Mesothelial cell of epicardium (in vitro differentiated cells): ENCODE data around the gene MCRIP2. TPM values are rescaled to one million over a fixed set of nuclear protein-coding genes. Genes with fewer than 3 reads are reported as not detected.
A peak's percentile ranks its signal among the peaks of the same experiment; 100 is the strongest.

Experiments
- DNase-seq, 2 experiments: peaks; one replicate each; pipeline ENCODE4 v3.0.0; 2021; ENCODE audit warnings: low spot score in 2 of 2; ENCODE audit not compliant: unreplicated experiment in 2 of 2
- H3K27ac Mint-ChIP-seq: 2 replicates; pipeline ENCODE4 v1.8.0; 2021; ENCODE audit warnings: mixed read lengths
- H3K27me3 Mint-ChIP-seq: 2 replicates; pipeline ENCODE4 v1.8.0; 2021; ENCODE audit warnings: low read depth, mixed read lengths
- H3K36me3 Mint-ChIP-seq: 2 replicates; pipeline ENCODE4 v1.8.0; 2021; ENCODE audit warnings: mixed read lengths
- H3K4me1 Mint-ChIP-seq: 2 replicates; pipeline ENCODE4 v1.8.0; 2021; ENCODE audit warnings: mixed read lengths
- H3K4me3 Mint-ChIP-seq: 2 replicates; pipeline ENCODE4 v1.8.0; 2021; ENCODE audit warnings: mild to moderate bottlenecking, moderate library complexity, mixed read lengths
- H3K9me3 Mint-ChIP-seq: 2 replicates; pipeline ENCODE4 v1.8.0; 2021; ENCODE audit warnings: mixed read lengths
- total RNA-seq: library from RNA; stranded (reverse); gene quantifications from 3 replicates; pipeline ENCODE4 v1.2.1, GENCODE V29; 2021
- TF ChIP-seq, protein P1 (sequence below): fragments of 200-600 bp; sonication (generic); IDR thresholded peaks from one replicate; pipeline ENCODE4 v1.5.0; 2021; ENCODE audit warnings: antibody characterized with exemption; ENCODE audit not compliant: unreplicated experiment

MCRIP2 gene
- total RNA-seq, 1 donor from 2014 or later = 20.5 TPM

DNA sequence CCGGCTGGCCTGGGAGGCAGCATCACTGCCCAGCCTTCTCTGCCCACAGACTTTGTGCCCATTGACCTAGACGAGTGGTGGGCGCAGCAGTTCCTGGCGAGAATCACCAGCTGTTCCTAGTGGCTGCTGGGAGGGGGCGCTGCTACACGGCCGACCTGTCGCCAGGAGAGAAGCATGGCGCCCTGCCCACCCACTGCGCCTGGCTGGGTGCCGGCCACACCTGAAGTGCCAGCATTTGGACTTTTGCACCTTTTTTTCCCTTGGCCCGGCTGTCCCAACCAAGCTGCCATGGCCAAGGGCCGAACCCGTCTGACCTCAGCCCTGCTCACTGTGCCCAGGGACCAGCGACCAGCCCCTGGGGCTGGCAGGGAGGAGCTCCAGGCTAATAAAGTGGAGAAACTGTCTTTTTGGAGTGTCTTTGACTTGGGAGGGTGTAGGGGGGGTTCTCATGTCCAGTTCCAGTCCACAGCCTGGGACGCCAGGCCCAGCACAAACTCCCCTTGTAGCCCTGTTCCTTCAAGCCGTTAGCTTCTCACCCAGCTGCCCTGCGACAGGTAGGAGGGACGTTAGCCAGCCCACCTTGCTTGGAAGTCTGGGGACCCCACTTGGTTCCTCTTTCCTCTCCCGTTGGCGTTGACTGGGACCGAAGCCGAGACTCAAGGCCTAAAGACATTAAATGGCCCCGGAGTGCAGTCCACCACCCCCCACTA is 6.6 kb downstream of the MCRIP2 start:
- no peak for DNase-seq
- no peaks in the 10 kb centered on the region for H3K36me3 Mint-ChIP-seq
- TF ChIP-seq, protein P1, sequence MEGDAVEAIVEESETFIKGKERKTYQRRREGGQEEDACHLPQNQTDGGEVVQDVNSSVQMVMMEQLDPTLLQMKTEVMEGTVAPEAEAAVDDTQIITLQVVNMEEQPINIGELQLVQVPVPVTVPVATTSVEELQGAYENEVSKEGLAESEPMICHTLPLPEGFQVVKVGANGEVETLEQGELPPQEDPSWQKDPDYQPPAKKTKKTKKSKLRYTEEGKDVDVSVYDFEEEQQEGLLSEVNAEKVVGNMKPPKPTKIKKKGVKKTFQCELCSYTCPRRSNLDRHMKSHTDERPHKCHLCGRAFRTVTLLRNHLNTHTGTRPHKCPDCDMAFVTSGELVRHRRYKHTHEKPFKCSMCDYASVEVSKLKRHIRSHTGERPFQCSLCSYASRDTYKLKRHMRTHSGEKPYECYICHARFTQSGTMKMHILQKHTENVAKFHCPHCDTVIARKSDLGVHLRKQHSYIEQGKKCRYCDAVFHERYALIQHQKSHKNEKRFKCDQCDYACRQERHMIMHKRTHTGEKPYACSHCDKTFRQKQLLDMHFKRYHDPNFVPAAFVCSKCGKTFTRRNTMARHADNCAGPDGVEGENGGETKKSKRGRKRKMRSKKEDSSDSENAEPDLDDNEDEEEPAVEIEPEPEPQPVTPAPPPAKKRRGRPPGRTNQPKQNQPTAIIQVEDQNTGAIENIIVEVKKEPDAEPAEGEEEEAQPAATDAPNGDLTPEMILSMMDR = peak; percentile 38
- no peaks in the 10 kb centered on the region for H3K27me3 Mint-ChIP-seq
- peak overlapping the region; percentile 91 for H3K27ac Mint-ChIP-seq
- H3K4me3 Mint-ChIP-seq = peak overlapping the region; percentile 75
- H3K9me3 Mint-ChIP-seq = no peaks in the 10 kb centered on the region
- H3K4me1 Mint-ChIP-seq = peaks cover 13% of the 10 kb centered on the region

DNA sequence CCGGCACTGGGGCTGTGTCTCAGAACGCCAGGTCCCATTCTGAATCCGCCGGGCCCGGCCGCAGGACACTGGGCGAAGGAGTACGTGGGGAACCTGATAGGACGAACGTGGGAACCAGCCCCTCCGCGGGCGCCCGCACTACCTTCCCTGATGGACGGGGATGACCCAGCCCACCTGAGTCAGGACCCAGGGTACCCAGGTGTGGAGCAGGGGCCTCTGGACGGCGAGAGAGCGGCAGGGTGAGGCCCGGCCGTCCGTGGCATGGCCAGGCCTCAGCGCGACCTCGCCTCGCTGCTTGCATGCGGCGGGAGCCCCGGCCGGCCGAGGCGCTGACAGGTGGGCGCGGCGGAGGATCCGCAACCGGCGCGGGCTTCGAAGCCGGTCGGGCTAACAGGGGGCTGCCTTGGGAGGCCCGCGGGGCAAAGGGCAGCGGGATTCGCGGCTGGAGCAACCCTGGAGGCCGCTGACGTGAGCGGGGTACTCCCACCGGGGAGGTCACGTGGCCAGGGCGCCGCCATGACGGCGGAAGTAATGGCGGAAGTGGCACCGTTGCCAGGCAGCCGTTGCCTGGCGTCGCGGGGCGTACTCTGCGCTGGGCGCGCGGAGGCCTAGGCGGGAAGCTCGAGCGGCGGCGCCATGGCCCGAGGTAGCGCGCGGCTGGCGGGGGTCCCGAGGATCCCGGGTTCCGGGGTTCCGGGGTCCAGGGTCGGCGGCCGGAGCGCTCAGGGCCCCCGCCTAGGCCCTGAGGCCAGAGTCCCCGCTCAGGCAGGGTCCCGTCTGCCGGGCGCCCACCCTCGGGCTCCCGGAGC is 7.4 kb downstream of the MCRIP2 start, which contains the start of gene WDR90:
TSS of gene WDR90 (plus strand) at position 585 of the 809 bp plus-strand sequence. CDS start at position 637, 52 bp downstream.
- H3K4me1 Mint-ChIP-seq = peaks cover 13% of the 10 kb centered on the region
- DNase-seq = peak; percentile 84 to 88
- H3K9me3 Mint-ChIP-seq = no peaks in the 10 kb centered on the region
- H3K36me3 Mint-ChIP-seq = no peaks in the 10 kb centered on the region
- peak within 1 kb of the TSS; percentile 91 for H3K27ac Mint-ChIP-seq
- H3K27me3 Mint-ChIP-seq = no peaks in the 10 kb centered on the region
- peak within 1 kb of the TSS; percentile 75 for H3K4me3 Mint-ChIP-seq
- TF ChIP-seq, protein P1 = no peak

GRCh38 chr16:649631-650030 is 8.0 kb downstream of the MCRIP2 start:
- TF ChIP-seq, protein P1 = no peak

DNA sequence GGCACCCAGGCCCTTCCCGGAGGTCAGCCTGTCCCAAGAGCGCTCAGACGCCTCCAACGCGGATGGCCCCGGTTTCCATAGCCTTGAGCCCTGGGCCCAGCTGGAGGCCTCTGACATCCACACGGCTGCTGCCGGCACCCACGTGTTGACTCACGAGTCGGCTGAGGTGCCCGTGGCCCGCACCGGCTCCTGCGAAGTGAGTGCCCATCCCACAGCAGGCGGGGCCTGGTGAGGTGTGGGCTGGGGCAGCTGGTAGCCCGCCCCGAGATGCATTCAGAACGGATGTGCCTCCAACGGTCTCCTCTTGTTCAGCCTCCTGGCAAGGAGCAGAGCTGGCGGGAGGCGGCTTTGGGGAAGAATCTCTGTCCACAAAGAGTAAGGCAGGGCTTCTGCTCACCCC is 10.2 kb downstream of the MCRIP2 start:
- H3K4me1 Mint-ChIP-seq = peaks cover 11% of the 10 kb centered on the region
- no peaks in the 10 kb centered on the region for H3K36me3 Mint-ChIP-seq
- H3K27me3 Mint-ChIP-seq = no peaks in the 10 kb centered on the region
- DNase-seq = no peak
- no peaks in the 10 kb centered on the region for H3K9me3 Mint-ChIP-seq
- H3K27ac Mint-ChIP-seq = no peak overlapping the region
- H3K4me3 Mint-ChIP-seq = peak overlapping the region; percentile 42
- TF ChIP-seq, protein P1 = no peak

More at GRCh38 chr16:649631-650030, 8.0 kb downstream of the MCRIP2 start:
- Mint-ChIP-seq H3K36me3 (no peaks in the 10 kb centered on the region), H3K27ac (no peak overlapping the region), H3K27me3 (no peaks in the 10 kb centered on the region), H3K4me3 (peak overlapping the region; percentile 71), H3K9me3 (no peaks in the 10 kb centered on the region), H3K4me1 (peaks cover 13% of the 10 kb centered on the region)
- no peak for DNase-seq

DNA sequence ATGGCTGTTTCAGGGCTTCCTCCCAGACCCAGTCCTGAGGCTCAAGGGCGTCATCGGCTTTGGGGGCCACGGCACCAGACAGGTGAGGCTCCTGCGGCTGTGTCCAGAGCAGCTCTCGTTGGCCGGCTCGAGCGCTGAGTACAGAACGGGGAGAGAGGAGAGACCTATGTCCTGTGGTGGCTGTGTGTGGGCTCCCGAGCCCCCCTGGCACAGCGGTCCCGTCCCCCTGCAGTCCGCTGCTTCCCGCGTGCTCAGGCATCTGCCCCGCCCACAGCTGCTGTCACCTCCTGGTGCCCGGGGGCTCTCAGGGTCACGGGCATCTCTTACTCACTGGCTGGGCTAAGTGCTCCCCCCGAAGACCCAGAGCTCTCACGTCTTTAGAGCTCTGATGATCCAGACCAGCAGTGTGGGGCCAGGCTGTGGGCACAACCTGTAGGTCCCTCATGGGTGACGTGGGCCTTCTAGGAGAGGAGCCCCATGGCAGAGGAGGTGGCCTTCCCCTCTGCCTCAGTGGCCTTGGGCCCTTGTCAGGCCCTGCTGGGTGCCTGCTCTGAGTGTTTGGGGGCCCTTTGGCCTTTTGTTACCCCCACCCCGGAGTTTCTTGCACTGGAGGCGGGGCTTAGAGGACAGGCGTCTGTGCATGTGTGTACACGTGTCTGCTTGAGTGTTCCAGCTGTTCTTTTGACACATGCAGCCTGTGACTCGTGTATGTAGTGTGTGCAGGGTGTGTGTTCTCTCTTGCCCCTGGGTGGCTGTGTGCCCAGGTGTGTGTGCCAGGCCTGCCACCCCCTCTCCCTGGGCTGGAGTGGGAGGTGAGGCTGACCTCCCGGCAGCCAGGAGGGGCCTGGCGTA is 11.1 kb downstream of the MCRIP2 start:
- TF ChIP-seq, protein P1 = no peak
- H3K9me3 Mint-ChIP-seq = no peaks in the 10 kb centered on the region
- no peaks in the 10 kb centered on the region for H3K27me3 Mint-ChIP-seq
- no peak overlapping the region for H3K4me3 Mint-ChIP-seq
- H3K27ac Mint-ChIP-seq = no peak overlapping the region
- H3K36me3 Mint-ChIP-seq = no peaks in the 10 kb centered on the region
- H3K4me1 Mint-ChIP-seq = peaks cover 11% of the 10 kb centered on the region
- no peak for DNase-seq
